Nephron (organoid): Measurements from ENCODE around the gene AMZ1.

ENCODE experiments used
- H3K27ac Mint-ChIP-seq, 3 experiments: 2 replicates each; pipeline ENCODE4 v1.8.0; 2020; ENCODE audit warnings: mixed read lengths in 3 of 3, mild to moderate bottlenecking in 2 of 3, moderate library complexity in 1 of 3
- H3K27me3 Mint-ChIP-seq: 2 replicates; pipeline ENCODE4 v1.8.0; 2021; ENCODE audit warnings: low read depth, mild to moderate bottlenecking, moderate library complexity, mixed read lengths
- H3K36me3 Mint-ChIP-seq: 2 replicates; pipeline ENCODE4 v1.8.0; 2020; ENCODE audit warnings: low read depth, mixed read lengths
- H3K4me1 Mint-ChIP-seq: 2 replicates; pipeline ENCODE4 v1.8.0; 2020; ENCODE audit warnings: mixed read lengths
- H3K4me3 Mint-ChIP-seq, 3 experiments: 2 replicates each; pipeline ENCODE4 v1.8.0; 2020; ENCODE audit warnings: mild to moderate bottlenecking in 3 of 3, mixed read lengths in 3 of 3, moderate library complexity in 2 of 3
- H3K9me3 Mint-ChIP-seq: 2 replicates; pipeline ENCODE4 v1.8.0; 2020; ENCODE audit warnings: mixed read lengths
- TF ChIP-seq, protein P1 (sequence below), 3 experiments: fragments of 200-600 bp; sonication (generic); IDR thresholded peaks; one replicate each; pipeline ENCODE4 v1.5.0; 2021; ENCODE audit warnings: antibody characterized with exemption in 3 of 3; ENCODE audit not compliant: unreplicated experiment in 3 of 3

AMZ1 gene

DNA sequence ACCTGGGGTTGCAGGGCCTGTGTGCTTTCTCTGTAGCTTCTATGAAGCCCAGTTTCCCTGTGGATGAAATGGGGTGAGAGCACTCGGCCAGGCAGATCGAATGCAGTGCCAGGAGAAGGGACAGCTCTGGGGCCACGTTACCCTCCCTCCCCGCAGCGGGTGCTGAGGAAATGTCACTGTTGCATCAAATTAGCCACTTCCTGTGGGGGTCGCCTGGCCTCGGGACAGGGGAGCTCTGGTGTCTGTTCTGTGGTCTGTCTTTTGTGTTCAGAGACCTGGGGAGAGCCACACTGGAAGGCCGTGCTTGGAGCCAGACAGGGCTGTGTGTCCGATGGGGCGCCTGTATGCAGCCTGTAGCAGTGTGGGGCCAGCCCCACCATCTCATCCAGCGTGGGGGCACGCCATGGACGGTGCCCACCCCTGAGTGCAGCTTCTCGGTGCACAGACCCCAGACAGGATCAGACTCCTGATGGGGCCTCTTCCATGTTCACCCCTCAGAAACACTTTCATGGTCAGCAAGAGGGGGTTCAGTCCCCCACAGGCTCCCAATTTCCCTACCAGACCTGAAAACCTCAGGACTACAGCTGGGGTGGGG, 42.6 kb upstream of the AMZ1 start:
- Mint-ChIP-seq H3K27ac (peak overlapping the region; percentile 55 to 81 (median 74)), H3K4me1 (peaks cover 19% of the 10 kb centered on the region), H3K9me3 (no peaks in the 10 kb centered on the region), H3K27me3 (no peaks in the 10 kb centered on the region), H3K36me3 (peaks cover 2% of the 10 kb centered on the region), H3K4me3 (peak overlapping the region in 1 of 3 experiments; percentile 38)
- TF ChIP-seq, protein P1, sequence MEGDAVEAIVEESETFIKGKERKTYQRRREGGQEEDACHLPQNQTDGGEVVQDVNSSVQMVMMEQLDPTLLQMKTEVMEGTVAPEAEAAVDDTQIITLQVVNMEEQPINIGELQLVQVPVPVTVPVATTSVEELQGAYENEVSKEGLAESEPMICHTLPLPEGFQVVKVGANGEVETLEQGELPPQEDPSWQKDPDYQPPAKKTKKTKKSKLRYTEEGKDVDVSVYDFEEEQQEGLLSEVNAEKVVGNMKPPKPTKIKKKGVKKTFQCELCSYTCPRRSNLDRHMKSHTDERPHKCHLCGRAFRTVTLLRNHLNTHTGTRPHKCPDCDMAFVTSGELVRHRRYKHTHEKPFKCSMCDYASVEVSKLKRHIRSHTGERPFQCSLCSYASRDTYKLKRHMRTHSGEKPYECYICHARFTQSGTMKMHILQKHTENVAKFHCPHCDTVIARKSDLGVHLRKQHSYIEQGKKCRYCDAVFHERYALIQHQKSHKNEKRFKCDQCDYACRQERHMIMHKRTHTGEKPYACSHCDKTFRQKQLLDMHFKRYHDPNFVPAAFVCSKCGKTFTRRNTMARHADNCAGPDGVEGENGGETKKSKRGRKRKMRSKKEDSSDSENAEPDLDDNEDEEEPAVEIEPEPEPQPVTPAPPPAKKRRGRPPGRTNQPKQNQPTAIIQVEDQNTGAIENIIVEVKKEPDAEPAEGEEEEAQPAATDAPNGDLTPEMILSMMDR (IDR thresholded peaks at IDR 0.05; ENCODE audit: unreplicated experiment in 3 of 3): no peak

DNA sequence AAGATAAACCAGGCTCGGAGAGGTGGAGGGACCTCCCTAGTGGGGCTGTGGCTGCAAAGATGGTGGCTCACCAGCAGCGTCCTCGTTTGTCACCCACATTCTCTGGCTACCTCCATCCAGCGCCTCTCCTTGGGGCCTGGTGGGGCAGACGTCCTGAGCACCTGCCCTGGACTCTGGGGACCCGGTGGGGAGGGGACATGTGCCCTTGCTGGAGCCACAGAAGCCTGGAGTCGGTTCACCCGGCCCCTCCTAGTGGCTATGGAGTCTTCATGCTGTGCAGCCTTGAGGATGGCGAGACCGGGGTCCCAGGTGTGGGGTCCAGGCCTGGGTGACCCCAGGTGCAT, 41.7 kb upstream of the AMZ1 start:
- H3K27ac Mint-ChIP-seq: no peak overlapping the region
- H3K4me3 Mint-ChIP-seq: no peak overlapping the region
- H3K27me3 Mint-ChIP-seq: no peaks in the 10 kb centered on the region
- TF ChIP-seq, protein P1 (IDR thresholded peaks at IDR 0.05; ENCODE audit: unreplicated experiment in 3 of 3): no peak
- H3K36me3 Mint-ChIP-seq: peaks cover 7% of the 10 kb centered on the region
- H3K9me3 Mint-ChIP-seq: no peaks in the 10 kb centered on the region
- peaks cover 16% of the 10 kb centered on the region for H3K4me1 Mint-ChIP-seq

DNA sequence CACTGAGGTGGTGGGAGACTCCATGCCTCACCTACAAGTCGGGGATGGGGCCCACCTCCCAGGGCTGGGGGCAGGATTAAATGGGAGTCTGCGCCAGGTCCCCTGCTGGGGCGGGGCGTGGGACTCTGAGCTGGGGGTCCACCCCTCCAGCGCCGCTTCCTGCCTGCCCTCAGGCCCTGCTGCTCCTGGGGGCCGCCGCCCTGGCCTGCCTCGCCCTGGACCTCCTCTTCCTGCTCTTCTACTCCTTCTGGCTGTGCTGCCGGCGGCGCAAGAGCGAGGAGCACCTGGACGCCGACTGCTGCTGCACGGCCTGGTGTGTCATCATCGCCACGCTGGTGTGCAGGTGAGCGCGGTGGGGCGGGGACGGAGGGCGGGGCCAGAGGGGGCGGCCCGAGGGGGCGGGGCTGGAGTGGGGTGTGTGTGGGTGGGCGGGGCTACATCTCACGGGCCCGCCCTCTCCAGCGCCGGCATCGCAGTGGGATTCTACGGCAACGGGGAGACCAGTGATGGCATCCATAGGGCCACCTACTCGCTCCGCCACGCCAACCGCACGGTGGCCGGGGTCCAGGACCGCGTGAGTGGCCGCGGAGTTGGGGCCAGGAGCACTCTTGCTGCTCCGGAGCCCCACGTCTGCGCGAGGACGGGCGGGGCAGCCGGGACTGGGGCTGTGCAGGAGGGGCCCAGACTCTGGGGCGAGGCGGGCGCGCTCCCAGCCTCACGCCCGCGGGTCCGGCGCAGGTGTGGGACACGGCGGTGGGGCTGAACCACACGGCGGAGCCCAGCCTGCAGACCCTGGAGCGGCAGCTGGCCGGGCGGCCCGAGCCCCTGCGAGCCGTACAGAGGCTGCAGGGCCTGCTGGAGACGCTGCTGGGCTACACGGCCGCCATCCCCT, 41.1 kb upstream of the AMZ1 start:
- Mint-ChIP-seq H3K4me1 (peaks cover 13% of the 10 kb centered on the region), H3K36me3 (peaks cover 7% of the 10 kb centered on the region), H3K4me3 (no peak overlapping the region), H3K27ac (no peak overlapping the region), H3K27me3 (no peaks in the 10 kb centered on the region), H3K9me3 (no peaks in the 10 kb centered on the region)
- TF ChIP-seq, protein P1 (IDR thresholded peaks at IDR 0.05; ENCODE audit: unreplicated experiment in 3 of 3): no peak

DNA sequence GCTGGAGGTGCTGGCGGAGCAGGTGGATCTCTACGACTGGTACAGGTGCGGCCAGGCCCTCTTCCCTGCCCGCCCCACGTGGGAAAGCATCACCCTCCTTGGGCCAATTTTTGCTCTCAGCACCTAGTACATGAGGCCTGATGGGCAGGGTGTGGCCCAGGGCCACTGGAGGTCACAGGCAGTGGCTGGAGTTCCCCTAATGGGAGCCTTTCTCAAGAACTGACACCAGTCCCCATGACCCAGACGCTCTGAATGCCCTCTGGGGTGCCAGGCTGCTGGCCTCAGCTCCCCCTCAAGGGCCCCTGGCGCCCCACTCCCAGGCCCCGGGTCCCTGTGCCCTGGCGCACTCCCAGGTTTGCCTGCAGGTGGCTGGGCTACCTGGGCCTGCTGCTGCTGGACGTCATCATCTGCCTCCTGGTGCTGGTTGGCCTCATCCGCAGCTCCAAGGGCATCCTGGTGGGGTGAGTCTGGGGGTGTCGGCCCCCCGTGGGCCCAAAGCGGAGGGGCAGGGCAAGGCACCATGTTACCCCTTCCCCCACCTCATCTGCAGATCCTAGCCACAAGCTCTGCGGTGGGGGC, 40.3 kb upstream of the AMZ1 start:
- Mint-ChIP-seq H3K4me3 (no peak overlapping the region), H3K9me3 (no peaks in the 10 kb centered on the region), H3K27me3 (no peaks in the 10 kb centered on the region), H3K4me1 (peaks cover 13% of the 10 kb centered on the region), H3K36me3 (peaks cover 13% of the 10 kb centered on the region), H3K27ac (no peak overlapping the region)
- TF ChIP-seq, protein P1 (IDR thresholded peaks at IDR 0.05; ENCODE audit: unreplicated experiment in 3 of 3): no peak

DNA sequence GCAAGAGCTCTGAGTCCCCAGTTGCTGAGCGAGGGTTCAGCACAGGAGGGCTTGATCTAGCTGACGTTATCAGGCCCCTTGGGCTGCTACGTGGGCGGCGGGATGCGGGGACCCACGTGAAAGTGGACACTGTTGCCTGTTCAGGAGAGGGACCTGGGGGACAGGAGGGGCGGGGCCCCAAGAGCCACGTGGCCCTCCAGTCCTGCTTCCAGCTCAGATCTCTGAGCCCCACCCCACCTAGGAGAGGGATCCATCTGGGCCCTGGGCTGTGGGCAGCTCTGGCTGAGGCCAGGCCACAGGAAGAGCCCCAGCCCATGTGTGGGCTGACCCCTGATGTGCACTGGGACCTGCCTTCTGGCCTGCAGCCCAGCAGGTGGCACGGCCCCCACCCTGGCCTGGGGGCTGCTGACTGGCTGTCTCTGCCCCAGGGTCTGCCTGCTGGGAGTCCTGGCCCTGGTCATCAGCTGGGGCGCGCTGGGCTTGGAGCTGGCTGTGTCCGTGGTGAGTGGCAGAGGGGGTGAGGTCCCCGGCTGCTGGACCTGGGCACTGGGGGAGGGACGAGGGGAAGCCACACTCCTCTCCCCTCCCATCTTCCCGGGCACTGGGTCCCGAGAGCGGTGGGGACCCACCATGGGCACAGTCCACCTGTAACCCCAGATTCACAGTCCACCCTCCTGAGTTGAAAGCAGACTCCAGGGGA, 38.7 kb upstream of the AMZ1 start:
- TF ChIP-seq, protein P1 (IDR thresholded peaks at IDR 0.05; ENCODE audit: unreplicated experiment in 3 of 3): no peak
- Mint-ChIP-seq H3K36me3 (peaks cover 13% of the 10 kb centered on the region), H3K27me3 (no peaks in the 10 kb centered on the region), H3K4me3 (no peak overlapping the region), H3K27ac (no peak overlapping the region), H3K9me3 (no peaks in the 10 kb centered on the region), H3K4me1 (peaks cover 11% of the 10 kb centered on the region)
